HG03342 (cell line): ENCODE measurements around the gene TSHZ1.
A peak's percentile ranks its signal among the peaks of the same experiment; 100 is the strongest.

ENCODE experiments used
- ATAC-seq: cut with Tn5 transposase; IDR thresholded peaks from one replicate; pipeline ENCODE4 v1.9.1; 2021; ENCODE audit warnings: mild to moderate bottlenecking, moderate library complexity; ENCODE audit not compliant: unreplicated experiment

Gene TSHZ1

DNA sequence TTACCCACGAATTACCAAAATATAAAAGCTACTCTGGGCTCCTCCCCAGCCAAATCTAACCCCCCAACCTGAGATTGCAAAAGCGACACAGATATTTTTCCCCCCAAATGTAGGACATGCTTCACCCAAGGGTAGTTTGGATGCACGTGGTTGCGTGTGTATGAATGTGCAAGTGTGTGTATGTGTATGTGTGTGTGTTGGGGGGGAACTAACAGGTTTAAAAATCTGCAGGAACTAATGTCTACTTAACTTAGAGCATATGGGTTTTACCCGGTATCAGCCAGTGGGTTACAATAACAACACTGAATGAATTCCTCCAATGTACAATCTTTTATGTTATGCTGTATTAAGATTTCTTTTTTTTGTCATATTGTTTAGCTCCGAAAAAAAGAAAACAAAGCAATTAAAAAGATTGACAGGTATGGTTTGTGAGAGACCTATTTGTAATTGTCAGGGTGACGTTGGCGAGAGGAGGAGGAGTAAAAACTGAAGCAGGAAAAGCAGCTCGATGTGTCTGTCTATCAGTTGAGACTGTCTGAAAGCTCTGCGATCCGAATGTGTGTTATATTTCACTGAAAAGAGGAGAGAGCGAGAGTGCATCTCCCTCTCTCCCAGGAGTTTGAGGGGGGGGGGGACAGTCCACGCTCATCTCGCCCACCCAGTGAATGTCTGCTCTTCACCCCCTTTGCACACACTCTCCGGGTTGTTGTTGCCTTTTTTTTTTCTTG lies at the start of gene TSHZ1:
Gene TSHZ1, plus strand, starts transcription at position 524 of the 728 bp plus-strand sequence. CDS start 1,080 bp downstream, outside the sequence.
- ATAC-seq, result peak; percentile 42

- peak; percentile 84 for ATAC-seq
Measured at GRCh38 chr18:75161256-75162028, 49.2 kb upstream of the TSHZ1 start.

DNA sequence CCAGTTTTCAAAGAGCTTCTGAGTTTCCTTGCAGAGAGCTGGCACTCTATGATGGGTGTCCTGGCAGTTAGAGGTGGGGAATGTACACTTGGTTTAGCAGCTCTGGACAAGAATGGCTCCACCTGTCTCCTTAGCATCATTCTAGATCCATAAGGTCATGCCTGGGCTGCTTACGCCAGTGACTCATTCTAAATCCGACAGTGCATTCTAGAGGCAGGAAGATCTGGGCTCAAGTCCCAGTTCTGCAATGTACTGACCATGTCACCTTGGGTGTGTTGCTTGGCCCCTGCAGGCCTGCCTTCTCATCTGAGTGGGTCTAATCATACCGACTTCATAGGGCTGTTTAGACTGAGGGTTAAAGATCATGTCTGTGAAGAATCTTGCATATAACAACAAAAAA lies 48.1 kb upstream of the TSHZ1 start:
- ATAC-seq, result no peak

DNA sequence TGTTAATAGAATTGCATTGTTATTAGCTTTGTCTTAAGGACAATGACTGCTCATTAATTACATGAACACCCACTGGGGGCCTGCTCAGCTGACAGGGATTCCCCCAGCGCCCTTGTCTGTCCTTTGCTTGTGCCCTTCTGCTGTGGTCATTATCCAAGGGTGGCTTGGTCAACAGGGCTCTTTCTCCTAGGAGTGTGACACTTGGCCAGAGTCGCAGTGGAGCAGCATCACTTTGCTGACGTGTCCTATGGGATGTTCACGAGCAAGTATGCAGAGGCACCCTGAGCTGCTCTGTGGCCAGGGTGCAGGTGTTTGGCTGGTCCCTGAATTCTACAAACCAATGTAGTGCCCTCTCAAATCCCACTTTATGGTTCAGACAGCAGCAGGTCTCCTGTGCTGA lies 47.6 kb upstream of the TSHZ1 start:
- ATAC-seq, result no peak

DNA sequence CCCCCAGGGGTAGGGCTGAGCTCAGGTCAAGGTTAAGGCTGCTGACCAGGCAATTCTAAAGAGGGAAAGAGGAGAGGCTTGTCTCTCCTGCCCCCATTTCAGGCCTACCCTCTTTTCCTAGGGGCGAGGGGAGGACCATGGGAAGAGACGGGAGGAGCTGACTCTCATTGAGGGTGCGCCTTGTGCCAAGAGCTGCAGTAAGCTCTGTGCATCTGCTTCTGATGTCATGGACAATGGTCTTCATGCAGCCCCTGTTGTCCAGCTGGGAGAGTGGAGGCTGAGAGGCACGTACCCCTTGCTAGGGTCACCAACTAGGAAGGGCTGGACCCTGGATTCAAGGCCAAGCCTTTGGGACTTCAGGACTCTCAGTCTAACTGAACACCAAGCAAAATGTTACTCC lies 46.9 kb upstream of the TSHZ1 start:
- ATAC-seq, result no peak

GRCh38 chr18:75164479-75164878 lies 46.1 kb upstream of the TSHZ1 start:
- ATAC-seq, result no peak

DNA sequence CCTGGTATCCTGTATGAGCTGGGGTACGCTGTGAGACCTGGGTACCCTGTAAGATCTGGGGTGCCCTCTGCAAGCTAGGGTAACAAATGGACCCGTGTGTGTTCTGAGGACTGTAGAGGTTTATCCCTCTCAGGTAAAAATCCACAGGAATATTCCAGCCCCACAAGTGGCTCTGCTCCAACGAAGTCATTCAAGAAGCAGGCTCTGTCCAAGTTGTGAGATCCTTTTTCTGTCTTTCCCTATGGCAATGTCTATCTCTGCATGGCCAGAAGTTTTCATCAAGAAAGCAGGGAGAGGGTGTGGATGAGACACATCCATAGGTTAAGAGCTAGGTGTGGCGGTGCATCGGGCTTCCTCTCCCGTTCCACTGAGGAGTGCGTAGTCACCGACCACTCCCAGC lies 44.7 kb upstream of the TSHZ1 start:
- no peak for ATAC-seq

GRCh38 chr18:75167137-75167536 lies 43.5 kb upstream of the TSHZ1 start:
- ATAC-seq, result no peak

- no peak for ATAC-seq
Measured at GRCh38 chr18:75167759-75168618, 42.6 kb upstream of the TSHZ1 start.

- ATAC-seq, result no peak
Measured at GRCh38 chr18:75168619-75169018, 42.0 kb upstream of the TSHZ1 start.

DNA sequence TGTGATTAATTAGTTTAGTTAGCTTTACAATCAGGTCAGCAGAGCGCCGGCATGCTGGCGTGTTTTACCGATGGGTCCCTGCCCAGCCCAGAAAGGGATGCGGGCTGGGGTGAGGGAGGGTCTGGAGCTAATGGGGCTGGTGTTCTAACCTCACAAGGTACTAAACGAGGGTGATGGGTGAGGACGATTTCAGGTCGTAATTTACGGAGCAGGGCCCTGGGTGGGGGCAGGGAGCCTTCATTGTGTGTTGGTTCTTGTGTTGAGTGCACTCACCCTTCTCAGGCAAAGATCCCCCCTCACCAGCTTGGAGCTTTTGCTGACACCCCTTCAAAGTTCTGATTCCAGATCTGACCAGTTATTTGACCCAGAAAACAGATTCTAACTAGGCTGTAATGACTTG lies 41.2 kb upstream of the TSHZ1 start:
- no peak for ATAC-seq

DNA sequence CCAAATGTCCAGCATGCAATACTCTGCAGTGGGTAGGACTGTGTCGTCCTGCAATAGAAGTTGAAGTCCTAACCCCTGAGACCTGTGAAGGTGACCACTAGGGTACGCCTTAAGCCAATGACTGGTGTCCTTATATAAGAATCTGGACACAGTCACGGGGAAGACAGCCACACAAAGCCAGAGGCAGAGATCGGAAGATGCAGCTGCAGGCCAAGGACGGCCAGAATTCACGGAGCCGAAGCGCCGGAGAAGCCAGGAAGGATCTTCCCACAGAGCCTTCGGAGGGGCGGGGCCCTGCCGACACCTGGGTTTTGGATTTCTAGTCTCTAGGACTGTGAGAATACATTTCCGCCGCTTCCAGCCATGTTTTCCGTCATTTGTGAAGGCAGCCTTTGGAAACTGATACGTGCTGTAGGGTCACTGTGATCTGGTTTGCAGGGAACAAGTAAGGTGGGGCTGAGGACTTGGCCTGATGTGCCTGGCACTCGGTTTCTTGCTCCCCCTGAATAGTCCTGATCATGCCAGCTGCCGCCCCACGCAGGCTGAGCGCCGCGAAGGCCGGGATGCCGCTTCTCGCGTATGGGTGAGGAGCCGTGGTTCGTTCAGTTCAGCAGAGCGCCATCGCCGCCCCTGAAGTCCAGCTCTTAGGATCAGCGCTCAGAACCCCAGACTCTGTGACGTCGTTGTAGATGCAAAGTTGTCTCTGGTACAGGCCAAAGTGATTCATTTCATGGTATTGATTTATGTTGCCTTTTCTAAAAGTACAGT lies 40.4 kb upstream of the TSHZ1 start:
- no peak for ATAC-seq

- no peak for ATAC-seq
Measured at GRCh38 chr18:75170916-75171315, 39.7 kb upstream of the TSHZ1 start.

DNA sequence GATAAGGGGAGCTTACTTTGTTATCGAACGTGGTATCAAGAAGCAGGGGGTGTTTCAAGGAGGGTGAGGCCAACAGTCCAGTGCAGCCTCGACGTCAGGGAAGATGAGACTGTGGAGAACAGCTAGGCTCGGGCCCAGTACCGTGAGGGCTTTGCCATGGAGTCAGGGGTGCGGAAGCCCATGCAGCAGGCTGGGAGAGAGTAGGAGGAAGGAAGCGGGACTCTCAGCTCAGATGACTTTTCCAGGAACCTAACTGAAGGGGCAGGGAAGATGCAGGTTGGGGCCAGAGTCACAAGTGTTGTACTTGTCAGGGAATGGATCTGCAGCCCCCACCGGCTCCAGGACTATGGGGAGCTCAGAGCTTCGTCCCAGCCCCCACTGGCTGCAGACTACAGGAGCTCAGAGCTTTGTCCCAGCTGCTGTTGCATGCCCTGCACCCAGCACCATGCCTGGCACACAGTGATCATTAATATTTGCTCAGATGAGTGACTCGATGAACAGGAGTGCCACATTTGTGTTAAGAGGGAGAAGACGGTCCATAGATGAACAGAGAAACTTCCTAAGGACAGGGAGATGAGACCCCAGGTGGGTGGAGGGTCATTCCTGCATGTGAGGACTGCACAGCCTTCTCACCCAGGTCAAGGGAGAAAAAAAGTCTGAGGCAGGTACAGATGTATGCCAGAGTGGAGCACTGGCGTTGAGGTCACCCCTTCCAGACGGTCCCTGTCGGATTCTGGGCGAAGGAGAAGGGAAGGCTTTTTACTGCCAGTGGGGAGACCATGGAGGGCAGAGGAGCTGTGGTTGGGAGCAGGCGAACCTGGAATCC lies 38.1 kb upstream of the TSHZ1 start:
- ATAC-seq, result peak; percentile 5

DNA sequence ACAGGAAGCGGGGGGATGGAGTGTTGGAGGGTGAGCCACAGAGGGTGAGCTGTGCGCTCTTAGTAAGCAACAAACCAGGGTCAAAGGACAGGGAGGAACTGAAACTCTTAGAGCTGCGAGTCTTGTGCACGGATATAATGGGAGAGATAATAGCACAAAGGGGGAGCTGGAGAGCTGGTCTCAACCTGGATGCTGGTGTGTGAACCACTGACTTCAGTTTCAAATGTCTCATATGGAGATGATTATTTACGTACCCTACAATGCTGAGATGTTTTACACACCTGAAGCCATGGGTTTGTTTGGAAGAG lies 37.5 kb upstream of the TSHZ1 start:
- peak; percentile 99 for ATAC-seq

GRCh38 chr18:75173738-75174137 lies 36.9 kb upstream of the TSHZ1 start:
- no peak for ATAC-seq

- ATAC-seq, result no peak
Measured at GRCh38 chr18:75176849-75177248, 33.7 kb upstream of the TSHZ1 start.

- ATAC-seq, result no peak
Measured at GRCh38 chr18:75178376-75178775, 32.2 kb upstream of the TSHZ1 start.

GRCh38 chr18:75179819-75180600 lies 30.6 kb upstream of the TSHZ1 start:
- no peak for ATAC-seq
